Subcutaneous adipose tissue (tissue), 4 donors: ENCODE measurements around the gene B3GALT6. TPM values are rescaled to one million over a fixed set of nuclear protein-coding genes. Genes with fewer than 3 reads are reported as not detected.

Experiments used
- CTCF ChIP-seq: fragments of 450-650 bp; IDR thresholded peaks from one replicate; pipeline ENCODE4 v1.5.1; 2016; ENCODE audit warnings: low read depth, mild to moderate bottlenecking, control low read depth, antibody characterized with exemption, moderate library complexity
- total RNA-seq, 4 donors: library from RNA; depleted of rRNA; stranded (reverse); fragments of >200 nt; gene quantifications; one replicate each; pipeline ENCODE4 v1.1.0, GENCODE V29; 2016

B3GALT6 gene
- total RNA-seq, 4 donors from 2014 or later = 7.2 to 13.9 (median 7.8) TPM

GRCh38 chr1:1228187-1228586 lies 3.9 kb upstream of the B3GALT6 start:
- no peak for TF ChIP-seq CTCF

GRCh38 chr1:1228596-1229321 lies 3.3 kb upstream of the B3GALT6 start:
- TF ChIP-seq CTCF = no peak

GRCh38 chr1:1229770-1230169 lies 2.3 kb upstream of the B3GALT6 start:
- TF ChIP-seq CTCF = no peak

GRCh38 chr1:1230656-1231399 lies 1.2 kb upstream of the B3GALT6 start:
- TF ChIP-seq CTCF = no peak

GRCh38 chr1:1231400-1232207 lies 433 bp upstream of the B3GALT6 start, which contains the start of gene SDF4:
TSS of gene SDF4 (minus strand) at chr1:1232001. CDS start at chr1:1228772, 3,229 bp downstream.
- no peak for TF ChIP-seq CTCF

GRCh38 chr1:1232796-1233566 lies 944 bp downstream of the B3GALT6 start:
- TF ChIP-seq CTCF = no peak
